HL-60 (cell line): Measurements from ENCODE around the gene ZNF155.

Experiments used
- GABPA ChIP-seq: IDR thresholded peaks from 2 replicates; pipeline ENCODE4 v1.6.1; 2012; ENCODE audit warnings: low read depth
- POLR2AphosphoS5 ChIP-seq: IDR thresholded peaks from 2 replicates; pipeline ENCODE4 v1.6.1; 2012; ENCODE audit warnings: low read depth
- SPI1 ChIP-seq: IDR thresholded peaks from 2 replicates; pipeline ENCODE4 v1.6.1; 2012; ENCODE audit warnings: low read depth, mild to moderate bottlenecking, borderline replicate concordance
- TF ChIP-seq, protein P1 (sequence below): IDR thresholded peaks from one replicate; pipeline ENCODE4 v1.5.1; 2011; ENCODE audit warnings: low read length, control low read depth, inconsistent platforms; ENCODE audit not compliant: insufficient read depth
- TF ChIP-seq, protein P2 (sequence below): IDR thresholded peaks from 2 replicates; pipeline ENCODE4 v1.6.1; 2012; ENCODE audit warnings: low read depth; ENCODE audit not compliant: insufficient replicate concordance

DNA sequence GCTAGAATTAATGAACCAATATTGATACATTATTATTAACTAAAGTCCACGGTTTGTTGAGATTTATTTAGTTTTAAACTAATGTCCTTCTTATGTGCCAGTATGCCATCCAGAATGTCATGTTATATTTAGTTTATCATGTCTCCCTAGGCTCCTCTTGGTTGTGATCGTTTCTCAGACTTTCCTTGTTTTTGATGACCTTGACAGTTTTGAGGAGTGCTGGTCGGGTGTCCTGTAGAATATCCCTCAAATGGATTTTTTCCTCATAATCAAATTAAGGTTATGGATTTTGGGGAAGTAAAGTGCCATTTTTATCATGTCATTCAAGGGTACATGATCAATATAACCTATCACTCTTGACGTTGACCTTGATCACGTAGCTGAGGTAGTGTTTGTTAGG is 42.8 kb upstream of the ZNF155 start:
- TF ChIP-seq, protein P1, sequence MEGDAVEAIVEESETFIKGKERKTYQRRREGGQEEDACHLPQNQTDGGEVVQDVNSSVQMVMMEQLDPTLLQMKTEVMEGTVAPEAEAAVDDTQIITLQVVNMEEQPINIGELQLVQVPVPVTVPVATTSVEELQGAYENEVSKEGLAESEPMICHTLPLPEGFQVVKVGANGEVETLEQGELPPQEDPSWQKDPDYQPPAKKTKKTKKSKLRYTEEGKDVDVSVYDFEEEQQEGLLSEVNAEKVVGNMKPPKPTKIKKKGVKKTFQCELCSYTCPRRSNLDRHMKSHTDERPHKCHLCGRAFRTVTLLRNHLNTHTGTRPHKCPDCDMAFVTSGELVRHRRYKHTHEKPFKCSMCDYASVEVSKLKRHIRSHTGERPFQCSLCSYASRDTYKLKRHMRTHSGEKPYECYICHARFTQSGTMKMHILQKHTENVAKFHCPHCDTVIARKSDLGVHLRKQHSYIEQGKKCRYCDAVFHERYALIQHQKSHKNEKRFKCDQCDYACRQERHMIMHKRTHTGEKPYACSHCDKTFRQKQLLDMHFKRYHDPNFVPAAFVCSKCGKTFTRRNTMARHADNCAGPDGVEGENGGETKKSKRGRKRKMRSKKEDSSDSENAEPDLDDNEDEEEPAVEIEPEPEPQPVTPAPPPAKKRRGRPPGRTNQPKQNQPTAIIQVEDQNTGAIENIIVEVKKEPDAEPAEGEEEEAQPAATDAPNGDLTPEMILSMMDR, result no peak
- no peak for TF ChIP-seq GABPA
- no peak for TF ChIP-seq POLR2AphosphoS5
- TF ChIP-seq, protein P2, sequence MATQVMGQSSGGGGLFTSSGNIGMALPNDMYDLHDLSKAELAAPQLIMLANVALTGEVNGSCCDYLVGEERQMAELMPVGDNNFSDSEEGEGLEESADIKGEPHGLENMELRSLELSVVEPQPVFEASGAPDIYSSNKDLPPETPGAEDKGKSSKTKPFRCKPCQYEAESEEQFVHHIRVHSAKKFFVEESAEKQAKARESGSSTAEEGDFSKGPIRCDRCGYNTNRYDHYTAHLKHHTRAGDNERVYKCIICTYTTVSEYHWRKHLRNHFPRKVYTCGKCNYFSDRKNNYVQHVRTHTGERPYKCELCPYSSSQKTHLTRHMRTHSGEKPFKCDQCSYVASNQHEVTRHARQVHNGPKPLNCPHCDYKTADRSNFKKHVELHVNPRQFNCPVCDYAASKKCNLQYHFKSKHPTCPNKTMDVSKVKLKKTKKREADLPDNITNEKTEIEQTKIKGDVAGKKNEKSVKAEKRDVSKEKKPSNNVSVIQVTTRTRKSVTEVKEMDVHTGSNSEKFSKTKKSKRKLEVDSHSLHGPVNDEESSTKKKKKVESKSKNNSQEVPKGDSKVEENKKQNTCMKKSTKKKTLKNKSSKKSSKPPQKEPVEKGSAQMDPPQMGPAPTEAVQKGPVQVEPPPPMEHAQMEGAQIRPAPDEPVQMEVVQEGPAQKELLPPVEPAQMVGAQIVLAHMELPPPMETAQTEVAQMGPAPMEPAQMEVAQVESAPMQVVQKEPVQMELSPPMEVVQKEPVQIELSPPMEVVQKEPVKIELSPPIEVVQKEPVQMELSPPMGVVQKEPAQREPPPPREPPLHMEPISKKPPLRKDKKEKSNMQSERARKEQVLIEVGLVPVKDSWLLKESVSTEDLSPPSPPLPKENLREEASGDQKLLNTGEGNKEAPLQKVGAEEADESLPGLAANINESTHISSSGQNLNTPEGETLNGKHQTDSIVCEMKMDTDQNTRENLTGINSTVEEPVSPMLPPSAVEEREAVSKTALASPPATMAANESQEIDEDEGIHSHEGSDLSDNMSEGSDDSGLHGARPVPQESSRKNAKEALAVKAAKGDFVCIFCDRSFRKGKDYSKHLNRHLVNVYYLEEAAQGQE, result no peak
- no peak for TF ChIP-seq SPI1
